ENCODE data around the gene NUDT13. TPM values are rescaled to one million over a fixed set of nuclear protein-coding genes. Genes with fewer than 3 reads are reported as not detected.

The NUDT13 gene
- total and polyA plus RNA-seq, 9 of the 15 experiments (the other 6 are each of a cell fraction or from before 2014, with no cell fraction given): 4.7 to 11.1 (median 5.6) TPM

DNA sequence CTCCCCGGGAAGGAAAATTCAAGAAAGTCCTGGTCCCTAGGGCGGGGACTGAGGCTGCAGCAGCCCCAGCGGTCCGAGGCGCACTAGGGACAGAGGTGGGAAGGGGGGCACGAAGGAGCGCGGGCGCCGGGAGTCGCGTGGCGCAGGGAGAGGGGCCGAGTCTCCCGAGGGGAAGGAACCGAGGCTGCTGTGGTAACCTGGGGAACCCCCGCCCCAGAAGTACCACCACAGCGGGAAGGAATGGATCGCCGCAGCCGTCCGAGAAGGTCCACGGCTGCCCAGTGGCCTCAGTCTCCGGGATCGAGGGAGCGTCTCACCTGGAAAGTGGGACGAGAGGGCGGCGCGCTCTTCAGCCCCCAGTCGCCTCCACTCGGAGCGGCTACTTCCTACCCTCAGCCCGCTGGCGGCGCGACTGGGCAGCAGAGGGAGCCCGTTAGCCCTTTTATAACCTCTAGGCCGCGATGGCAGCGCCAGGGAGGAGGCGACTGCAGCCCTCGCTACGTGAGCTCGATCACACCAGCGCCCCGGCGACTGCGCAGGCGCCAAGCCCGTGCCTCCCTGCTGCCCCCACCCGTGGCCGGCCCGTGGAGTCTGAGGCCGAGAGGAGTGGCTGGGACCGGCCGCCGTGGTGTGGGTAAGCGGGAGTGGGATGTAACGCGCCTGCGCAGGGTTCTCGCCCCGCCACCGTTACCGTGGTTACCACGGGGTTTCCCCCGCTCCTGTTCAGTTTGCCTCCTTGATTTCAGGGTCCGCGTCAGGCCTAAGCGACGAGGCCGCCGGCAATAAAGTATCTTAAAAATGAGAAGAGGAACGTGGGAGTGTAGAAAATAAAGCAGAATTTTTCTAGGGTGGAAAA is 13.6 kb upstream of the NUDT13 start, which contains the start of gene P4HA1 (continued):
- TF ChIP-seq, protein P1, sequence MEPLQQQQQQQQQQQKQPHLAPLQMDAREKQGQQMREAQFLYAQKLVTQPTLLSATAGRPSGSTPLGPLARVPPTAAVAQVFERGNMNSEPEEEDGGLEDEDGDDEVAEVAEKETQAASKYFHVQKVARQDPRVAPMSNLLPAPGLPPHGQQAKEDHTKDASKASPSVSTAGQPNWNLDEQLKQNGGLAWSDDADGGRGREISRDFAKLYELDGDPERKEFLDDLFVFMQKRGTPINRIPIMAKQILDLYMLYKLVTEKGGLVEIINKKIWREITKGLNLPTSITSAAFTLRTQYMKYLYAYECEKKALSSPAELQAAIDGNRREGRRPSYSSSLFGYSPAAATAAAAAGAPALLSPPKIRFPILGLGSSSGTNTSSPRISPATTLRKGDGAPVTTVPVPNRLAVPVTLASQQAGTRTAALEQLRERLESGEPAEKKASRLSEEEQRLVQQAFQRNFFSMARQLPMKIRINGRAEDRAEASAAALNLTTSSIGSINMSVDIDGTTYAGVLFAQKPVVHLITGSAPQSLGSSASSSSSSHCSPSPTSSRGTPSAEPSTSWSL (CRISPR knock-in tag; IDR thresholded peaks at IDR 0.05; ENCODE audit: borderline replicate concordance): no peak
- TF ChIP-seq, protein P2, sequence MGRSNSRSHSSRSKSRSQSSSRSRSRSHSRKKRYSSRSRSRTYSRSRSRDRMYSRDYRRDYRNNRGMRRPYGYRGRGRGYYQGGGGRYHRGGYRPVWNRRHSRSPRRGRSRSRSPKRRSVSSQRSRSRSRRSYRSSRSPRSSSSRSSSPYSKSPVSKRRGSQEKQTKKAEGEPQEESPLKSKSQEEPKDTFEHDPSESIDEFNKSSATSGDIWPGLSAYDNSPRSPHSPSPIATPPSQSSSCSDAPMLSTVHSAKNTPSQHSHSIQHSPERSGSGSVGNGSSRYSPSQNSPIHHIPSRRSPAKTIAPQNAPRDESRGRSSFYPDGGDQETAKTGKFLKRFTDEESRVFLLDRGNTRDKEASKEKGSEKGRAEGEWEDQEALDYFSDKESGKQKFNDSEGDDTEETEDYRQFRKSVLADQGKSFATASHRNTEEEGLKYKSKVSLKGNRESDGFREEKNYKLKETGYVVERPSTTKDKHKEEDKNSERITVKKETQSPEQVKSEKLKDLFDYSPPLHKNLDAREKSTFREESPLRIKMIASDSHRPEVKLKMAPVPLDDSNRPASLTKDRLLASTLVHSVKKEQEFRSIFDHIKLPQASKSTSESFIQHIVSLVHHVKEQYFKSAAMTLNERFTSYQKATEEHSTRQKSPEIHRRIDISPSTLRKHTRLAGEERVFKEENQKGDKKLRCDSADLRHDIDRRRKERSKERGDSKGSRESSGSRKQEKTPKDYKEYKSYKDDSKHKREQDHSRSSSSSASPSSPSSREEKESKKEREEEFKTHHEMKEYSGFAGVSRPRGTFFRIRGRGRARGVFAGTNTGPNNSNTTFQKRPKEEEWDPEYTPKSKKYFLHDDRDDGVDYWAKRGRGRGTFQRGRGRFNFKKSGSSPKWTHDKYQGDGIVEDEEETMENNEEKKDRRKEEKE (IDR thresholded peaks at IDR 0.05; ENCODE audit: borderline replicate concordance in 1 of 2, control insufficient read depth in 1 of 2, low read depth in 2 of 2, low read length in 1 of 2): 0 out of 4 replicates have a peak, but pooled peaks of 1 of the 2 experiments have one; percentile 68
- 0 out of 2 replicates have a peak, but pooled peaks have one; percentile 22 for TF ChIP-seq SPI1 (IDR thresholded peaks at IDR 0.05; ENCODE audit: borderline replicate concordance, low read depth, low read length)
- TF ChIP-seq ESRRA (IDR thresholded peaks at IDR 0.05; ENCODE audit: borderline replicate concordance, low read depth): peak; percentile 62; the same call in 1 of the 2 replicates
- no peak for TF ChIP-seq ZNF274 (IDR thresholded peaks at IDR 0.05; ENCODE audit: borderline replicate concordance, low read depth, low read length)
- TF ChIP-seq TEAD4 (IDR thresholded peaks at IDR 0.05; ENCODE audit: low read length): peak; percentile 39; the same call in 1 of the 2 replicates
- no peak for TF ChIP-seq TEAD4 (CRISPR knock-in tag; IDR thresholded peaks at IDR 0.05; ENCODE audit: borderline replicate concordance)
- peak; percentile 56 to 89; a peak in 3 of 4 replicates for TF ChIP-seq TBL1XR1 (IDR thresholded peaks at IDR 0.05; ENCODE audit: low read length in 2 of 2)
- TF ChIP-seq, protein P3, sequence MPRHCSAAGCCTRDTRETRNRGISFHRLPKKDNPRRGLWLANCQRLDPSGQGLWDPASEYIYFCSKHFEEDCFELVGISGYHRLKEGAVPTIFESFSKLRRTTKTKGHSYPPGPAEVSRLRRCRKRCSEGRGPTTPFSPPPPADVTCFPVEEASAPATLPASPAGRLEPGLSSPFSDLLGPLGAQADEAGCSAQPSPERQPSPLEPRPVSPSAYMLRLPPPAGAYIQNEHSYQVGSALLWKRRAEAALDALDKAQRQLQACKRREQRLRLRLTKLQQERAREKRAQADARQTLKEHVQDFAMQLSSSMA (CRISPR knock-in tag; IDR thresholded peaks at IDR 0.05): peak; percentile 56; the same call in 1 of the 2 replicates
- TF ChIP-seq, protein P4, sequence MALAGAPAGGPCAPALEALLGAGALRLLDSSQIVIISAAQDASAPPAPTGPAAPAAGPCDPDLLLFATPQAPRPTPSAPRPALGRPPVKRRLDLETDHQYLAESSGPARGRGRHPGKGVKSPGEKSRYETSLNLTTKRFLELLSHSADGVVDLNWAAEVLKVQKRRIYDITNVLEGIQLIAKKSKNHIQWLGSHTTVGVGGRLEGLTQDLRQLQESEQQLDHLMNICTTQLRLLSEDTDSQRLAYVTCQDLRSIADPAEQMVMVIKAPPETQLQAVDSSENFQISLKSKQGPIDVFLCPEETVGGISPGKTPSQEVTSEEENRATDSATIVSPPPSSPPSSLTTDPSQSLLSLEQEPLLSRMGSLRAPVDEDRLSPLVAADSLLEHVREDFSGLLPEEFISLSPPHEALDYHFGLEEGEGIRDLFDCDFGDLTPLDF (CRISPR knock-in tag; IDR thresholded peaks at IDR 0.05): peak; percentile 92
- TF ChIP-seq RUNX1 (IDR thresholded peaks at IDR 0.05; ENCODE audit: low read depth): 0 out of 2 replicates have a peak, but pooled peaks have one; percentile 14
- TF ChIP-seq, protein P5, sequence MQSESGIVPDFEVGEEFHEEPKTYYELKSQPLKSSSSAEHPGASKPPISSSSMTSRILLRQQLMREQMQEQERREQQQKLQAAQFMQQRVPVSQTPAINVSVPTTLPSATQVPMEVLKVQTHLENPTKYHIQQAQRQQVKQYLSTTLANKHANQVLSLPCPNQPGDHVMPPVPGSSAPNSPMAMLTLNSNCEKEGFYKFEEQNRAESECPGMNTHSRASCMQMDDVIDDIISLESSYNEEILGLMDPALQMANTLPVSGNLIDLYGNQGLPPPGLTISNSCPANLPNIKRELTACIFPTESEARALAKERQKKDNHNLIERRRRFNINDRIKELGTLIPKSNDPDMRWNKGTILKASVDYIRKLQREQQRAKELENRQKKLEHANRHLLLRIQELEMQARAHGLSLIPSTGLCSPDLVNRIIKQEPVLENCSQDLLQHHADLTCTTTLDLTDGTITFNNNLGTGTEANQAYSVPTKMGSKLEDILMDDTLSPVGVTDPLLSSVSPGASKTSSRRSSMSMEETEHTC (IDR thresholded peaks at IDR 0.05): no peak
- TF ChIP-seq ZNF263 (CRISPR knock-in tag; IDR thresholded peaks at IDR 0.05; ENCODE audit: borderline replicate concordance): 0 out of 2 replicates have a peak, but pooled peaks have one; percentile 66
- peak; percentile 6; the same call in 1 of the 2 replicates for TF ChIP-seq GATA2 (CRISPR knock-in tag; IDR thresholded peaks at IDR 0.05)

Data from K562 (cell line).